Caco-2 (cell line): ENCODE measurements around the gene SPRN. TPM values are rescaled to one million over a fixed set of nuclear protein-coding genes. Genes with fewer than 3 reads are reported as not detected.
A peak's percentile ranks its signal among the peaks of the same experiment; 100 is the strongest.

Experiments used
- BruUV-seq: library from RNA; stranded (reverse); fragments of 400-500 nt; replicated peaks from 2 replicates; lab custom pipeline; 2021; lab: Mats Ljungman, UMichigan
- CTCF ChIA-PET: fragments of 300-600 bp; sonication (Branson Sonifier 250); formaldehyde crosslinking; loops from one replicate; lab custom pipeline; 2022; ENCODE audit warnings: antibody characterized with exemption; lab: Charles Lee
- POLR2A ChIA-PET: fragments of 300-600 bp; sonication (Branson Sonifier 250); formaldehyde crosslinking; loops from one replicate; lab custom pipeline; 2022; ENCODE audit warnings: antibody characterized with exemption; lab: Charles Lee
- DNase-seq, 2 experiments: peaks; one replicate each; pipeline versions ENCODE4 v3.0.0 to v3.0.0-alpha.2; 2020 to 2022
- H3K27me3 ChIP-seq: replicated peaks from 2 replicates; pipeline ENCODE4 v1.6.0; 2011; ENCODE audit warnings: low read length; ENCODE audit not compliant: control insufficient read depth, insufficient read depth
- H3K36me3 ChIP-seq: 2 replicates; pipeline ENCODE4 v1.5.1; 2011; ENCODE audit warnings: low read length; ENCODE audit not compliant: control insufficient read depth, insufficient read depth
- H3K4me1 ChIP-seq: fragments of 250-450 bp; sonication (Bioruptor Pico); 2 replicates; pipeline ENCODE4 v1.5.1; 2020; ENCODE audit warnings: mild to moderate bottlenecking
- H3K4me3 ChIP-seq: 2 replicates; pipeline ENCODE4 v1.5.1; 2011; ENCODE audit warnings: low read depth, mild to moderate bottlenecking, control low read depth, low read length
- H3K9me3 ChIP-seq: fragments of 250-450 bp; sonication (Bioruptor Pico); 2 replicates; pipeline ENCODE4 v1.5.1; 2020; ENCODE audit warnings: mild to moderate bottlenecking, moderate library complexity
- H3K27ac Mint-ChIP-seq: one replicate; pipeline ENCODE4 v1.8.0; 2022; ENCODE audit warnings: mixed read lengths; ENCODE audit not compliant: unreplicated experiment
- H3K27me3 Mint-ChIP-seq: one replicate; pipeline ENCODE4 v1.8.0; 2022; ENCODE audit warnings: mixed read lengths; ENCODE audit not compliant: insufficient read depth, unreplicated experiment
- H3K36me3 Mint-ChIP-seq: one replicate; pipeline ENCODE4 v1.8.0; 2022; ENCODE audit warnings: mild to moderate bottlenecking, mixed read lengths; ENCODE audit not compliant: insufficient read depth, unreplicated experiment
- H3K4me1 Mint-ChIP-seq: one replicate; pipeline ENCODE4 v1.8.0; 2022; ENCODE audit warnings: low read depth, mixed read lengths; ENCODE audit not compliant: unreplicated experiment
- H3K4me3 Mint-ChIP-seq: one replicate; pipeline ENCODE4 v1.8.0; 2022; ENCODE audit warnings: mild to moderate bottlenecking, moderate library complexity, mixed read lengths; ENCODE audit not compliant: unreplicated experiment
- H3K9me3 Mint-ChIP-seq: one replicate; pipeline ENCODE4 v1.8.0; 2022; ENCODE audit warnings: mixed read lengths; ENCODE audit not compliant: unreplicated experiment
- intact Hi-C: fragments of 100-400 bp; cut with micrococcal nuclease; formaldehyde crosslinking; loops from one replicate; pipeline ENCODE4 v1.10.0; 2022; ENCODE audit not compliant: unreplicated experiment
- total RNA-seq: library from RNA; stranded (reverse); gene quantifications from 2 replicates; pipeline ENCODE4 v1.2.3, GENCODE V29; 2022
- TF ChIP-seq, protein P1 (sequence below), 2 experiments: fragments of 200-600 bp in 1 of 2; IDR thresholded peaks; 1 replicate in 1 of 2; 2 replicates in 1 of 2; pipeline versions ENCODE4 v1.5.1 to v1.8.0; 2011 to 2022; ENCODE audit warnings: antibody characterized with exemption in 1 of 2, control low read depth in 1 of 2, inconsistent platforms in 1 of 2, low read depth in 1 of 2, low read length in 1 of 2, mild to moderate bottlenecking in 1 of 2, moderate library complexity in 1 of 2; ENCODE audit not compliant: insufficient read depth in 1 of 2, severe bottlenecking in 1 of 2, unreplicated experiment in 1 of 2

SPRN gene
- total RNA-seq, 1 experiment from 2014 or later, result not detected

DNA sequence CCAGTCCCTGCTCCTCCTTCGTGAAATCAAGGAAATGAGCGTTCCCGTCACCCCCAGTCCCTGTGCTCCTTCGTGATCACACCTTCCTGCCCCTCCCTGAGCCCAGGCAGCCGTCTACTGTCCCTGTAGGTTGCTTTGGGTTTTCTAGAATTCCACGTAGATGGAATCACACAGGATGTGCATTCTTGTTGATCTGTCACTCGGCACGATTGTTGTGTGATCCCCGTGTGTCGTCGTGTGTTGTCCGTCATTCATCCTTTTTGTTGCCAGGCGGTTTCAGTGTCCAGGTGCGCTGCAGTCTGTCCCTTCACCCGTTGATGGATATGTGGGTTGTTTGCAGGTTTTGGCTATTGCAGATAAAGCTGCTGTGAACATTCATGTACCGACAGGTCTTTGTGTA is 21.1 kb downstream of the SPRN start:
- peaks cover 85% of the 10 kb centered on the region for H3K36me3 Mint-ChIP-seq
- POLR2A ChIA-PET, result no interaction called here
- TF ChIP-seq, protein P1, sequence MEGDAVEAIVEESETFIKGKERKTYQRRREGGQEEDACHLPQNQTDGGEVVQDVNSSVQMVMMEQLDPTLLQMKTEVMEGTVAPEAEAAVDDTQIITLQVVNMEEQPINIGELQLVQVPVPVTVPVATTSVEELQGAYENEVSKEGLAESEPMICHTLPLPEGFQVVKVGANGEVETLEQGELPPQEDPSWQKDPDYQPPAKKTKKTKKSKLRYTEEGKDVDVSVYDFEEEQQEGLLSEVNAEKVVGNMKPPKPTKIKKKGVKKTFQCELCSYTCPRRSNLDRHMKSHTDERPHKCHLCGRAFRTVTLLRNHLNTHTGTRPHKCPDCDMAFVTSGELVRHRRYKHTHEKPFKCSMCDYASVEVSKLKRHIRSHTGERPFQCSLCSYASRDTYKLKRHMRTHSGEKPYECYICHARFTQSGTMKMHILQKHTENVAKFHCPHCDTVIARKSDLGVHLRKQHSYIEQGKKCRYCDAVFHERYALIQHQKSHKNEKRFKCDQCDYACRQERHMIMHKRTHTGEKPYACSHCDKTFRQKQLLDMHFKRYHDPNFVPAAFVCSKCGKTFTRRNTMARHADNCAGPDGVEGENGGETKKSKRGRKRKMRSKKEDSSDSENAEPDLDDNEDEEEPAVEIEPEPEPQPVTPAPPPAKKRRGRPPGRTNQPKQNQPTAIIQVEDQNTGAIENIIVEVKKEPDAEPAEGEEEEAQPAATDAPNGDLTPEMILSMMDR (IDR thresholded peaks at IDR 0.05; ENCODE audit: insufficient read depth in 1 of 2, low read depth in 1 of 2, low read length in 1 of 2, severe bottlenecking in 1 of 2, unreplicated experiment in 1 of 2), result no peak

DNA sequence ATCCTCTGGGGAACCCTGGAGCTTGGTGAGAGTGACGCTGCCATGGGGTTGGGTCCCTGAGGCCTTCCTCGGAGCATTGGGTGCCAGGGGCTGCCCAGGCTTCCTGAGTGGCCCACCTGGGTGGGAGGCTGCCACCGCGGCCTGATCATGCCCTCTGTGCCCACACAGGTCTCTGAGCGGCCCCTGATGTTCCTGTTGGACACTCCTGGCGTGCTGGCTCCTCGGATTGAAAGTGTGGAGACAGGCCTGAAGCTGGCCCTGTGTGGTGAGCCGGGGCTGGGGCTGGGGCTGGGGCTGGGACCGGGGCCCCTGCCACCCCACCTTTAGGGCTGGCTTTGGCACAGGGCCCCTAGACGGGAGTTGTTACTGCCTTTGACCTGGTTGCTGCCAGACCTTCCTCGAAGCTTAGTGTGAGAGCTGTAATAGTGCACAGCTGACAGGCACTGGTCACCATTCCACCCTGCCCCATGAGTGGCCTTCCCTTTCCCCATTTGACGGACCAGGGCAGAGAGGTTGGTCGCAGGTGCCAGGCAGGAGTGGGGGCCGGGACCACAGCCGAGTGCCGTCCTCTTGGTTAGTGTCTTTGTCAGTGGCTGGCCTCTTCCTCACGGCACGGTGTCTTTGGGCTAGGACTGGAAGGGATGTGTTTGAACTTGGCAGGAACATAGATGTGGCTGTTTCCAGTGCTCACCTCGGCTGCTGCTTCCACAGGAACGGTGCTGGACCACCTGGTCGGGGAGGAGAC is 22.3 kb downstream of the SPRN start:
- Histone ChIP-seq H3K36me3 (peaks cover 3% of the 10 kb centered on the region), H3K4me3 (no peak overlapping the region), H3K27me3 (no peaks in the 10 kb centered on the region), H3K9me3 (no peaks in the 10 kb centered on the region), H3K4me1 (no peaks in the 10 kb centered on the region)
- Mint-ChIP-seq H3K4me3 (no peak overlapping the region), H3K27me3 (no peaks in the 10 kb centered on the region), H3K27ac (no peak overlapping the region), H3K4me1 (peaks cover 7% of the 10 kb centered on the region), H3K9me3 (no peaks in the 10 kb centered on the region), H3K36me3 (peaks cover 85% of the 10 kb centered on the region)
- CTCF ChIA-PET, result no interaction called here
- TF ChIP-seq, protein P1 (IDR thresholded peaks at IDR 0.05; ENCODE audit: insufficient read depth in 1 of 2, low read depth in 1 of 2, low read length in 1 of 2, severe bottlenecking in 1 of 2, unreplicated experiment in 1 of 2), result no peak
- intact Hi-C loops, result no loop called here
- DNase-seq, result peak in 1 of 2 experiments; percentile 34
- BruUV-seq, result no TSS peak
- POLR2A ChIA-PET, result no interaction called here

More for the DNA sequence above, 21.1 kb downstream of the SPRN start:
- Histone ChIP-seq H3K36me3 (peaks cover 3% of the 10 kb centered on the region), H3K4me3 (no peak overlapping the region), H3K4me1 (no peaks in the 10 kb centered on the region), H3K27me3 (no peaks in the 10 kb centered on the region), H3K9me3 (no peaks in the 10 kb centered on the region)
- CTCF ChIA-PET, result no interaction called here
- Mint-ChIP-seq H3K4me3 (no peak overlapping the region), H3K27me3 (no peaks in the 10 kb centered on the region), H3K4me1 (peaks cover 7% of the 10 kb centered on the region), H3K27ac (no peak overlapping the region), H3K9me3 (no peaks in the 10 kb centered on the region)
- intact Hi-C loops, result no loop called here
- no peak for DNase-seq
- BruUV-seq, result no TSS peak

DNA sequence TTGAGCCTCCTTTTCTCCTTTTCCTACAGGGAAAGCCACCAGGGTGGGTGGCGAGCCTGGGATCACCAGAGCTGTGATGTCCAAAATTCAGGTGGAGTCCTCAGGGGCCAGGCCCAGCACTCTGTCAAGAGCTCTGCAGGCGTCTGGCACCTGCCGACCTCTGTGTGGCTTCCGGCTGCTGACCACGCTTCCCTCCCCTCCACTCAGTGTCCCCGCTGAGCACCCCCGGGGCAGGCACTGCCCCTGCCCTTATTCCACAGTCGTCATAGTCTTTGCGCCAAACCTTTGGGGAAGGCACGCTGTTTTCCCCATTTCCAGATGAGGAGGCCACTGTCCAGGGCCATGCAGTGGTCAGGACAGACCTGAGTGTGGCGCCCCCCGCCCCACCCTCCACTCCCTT is 22.9 kb downstream of the SPRN start:
- POLR2A ChIA-PET, result no interaction called here
- Mint-ChIP-seq H3K4me1 (peaks cover 7% of the 10 kb centered on the region), H3K36me3 (peaks cover 85% of the 10 kb centered on the region), H3K27ac (no peak overlapping the region), H3K9me3 (no peaks in the 10 kb centered on the region), H3K27me3 (no peaks in the 10 kb centered on the region), H3K4me3 (no peak overlapping the region)
- intact Hi-C loops, result no loop called here
- TF ChIP-seq, protein P1 (IDR thresholded peaks at IDR 0.05; ENCODE audit: insufficient read depth in 1 of 2, low read depth in 1 of 2, low read length in 1 of 2, severe bottlenecking in 1 of 2, unreplicated experiment in 1 of 2), result no peak
- CTCF ChIA-PET, result no interaction called here
- Histone ChIP-seq H3K4me3 (no peak overlapping the region), H3K4me1 (no peaks in the 10 kb centered on the region), H3K27me3 (no peaks in the 10 kb centered on the region), H3K9me3 (no peaks in the 10 kb centered on the region), H3K36me3 (peaks cover 3% of the 10 kb centered on the region)
- no TSS peak for BruUV-seq
- no peak for DNase-seq
